Erythroblast (primary cell): ENCODE measurements around the gene TTC28.

Experiments
- GATA1 ChIP-seq: IDR thresholded peaks from 2 replicates; pipeline ENCODE4 v1.6.1; 2011; ENCODE audit warnings: low read depth, mild to moderate bottlenecking, control low read depth, low read length, moderate library complexity
- POLR2A ChIP-seq: IDR thresholded peaks from 2 replicates; pipeline ENCODE4 v1.6.1; 2011; ENCODE audit warnings: mild to moderate bottlenecking, low read length

DNA sequence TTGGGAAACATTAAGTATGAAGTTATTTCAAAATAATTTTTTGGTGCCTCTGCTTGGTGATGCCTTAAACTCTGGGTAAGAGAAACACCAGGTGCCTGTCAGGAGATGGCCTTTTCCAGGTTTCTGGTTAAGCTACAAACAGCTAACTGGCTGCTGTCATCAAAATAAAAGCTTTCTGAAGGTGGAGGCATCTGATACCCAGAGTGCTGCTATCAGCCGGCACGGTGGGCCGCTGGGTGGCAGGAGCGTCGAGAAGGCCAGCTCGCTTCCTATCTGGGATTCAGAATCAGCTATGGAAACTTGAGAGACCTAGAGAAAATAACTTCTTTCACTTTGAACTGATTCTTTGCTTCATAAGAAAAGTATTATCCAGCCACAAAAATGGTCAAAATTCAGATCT, 679.8 kb downstream of the TTC28 start:
- no peak for TF ChIP-seq POLR2A
- TF ChIP-seq GATA1, result no peak
